IPS-NIHi7 (cell line): ENCODE results near the gene WDR93.
A peak's percentile ranks its signal among the peaks of the same experiment; 100 is the strongest.

Experiments
- DNase-seq: peaks from one replicate; pipeline ENCODE4 v3.0.0; 2012; ENCODE audit warnings: mixed read lengths; ENCODE audit errors: extremely low spot score

WDR93 gene

DNA sequence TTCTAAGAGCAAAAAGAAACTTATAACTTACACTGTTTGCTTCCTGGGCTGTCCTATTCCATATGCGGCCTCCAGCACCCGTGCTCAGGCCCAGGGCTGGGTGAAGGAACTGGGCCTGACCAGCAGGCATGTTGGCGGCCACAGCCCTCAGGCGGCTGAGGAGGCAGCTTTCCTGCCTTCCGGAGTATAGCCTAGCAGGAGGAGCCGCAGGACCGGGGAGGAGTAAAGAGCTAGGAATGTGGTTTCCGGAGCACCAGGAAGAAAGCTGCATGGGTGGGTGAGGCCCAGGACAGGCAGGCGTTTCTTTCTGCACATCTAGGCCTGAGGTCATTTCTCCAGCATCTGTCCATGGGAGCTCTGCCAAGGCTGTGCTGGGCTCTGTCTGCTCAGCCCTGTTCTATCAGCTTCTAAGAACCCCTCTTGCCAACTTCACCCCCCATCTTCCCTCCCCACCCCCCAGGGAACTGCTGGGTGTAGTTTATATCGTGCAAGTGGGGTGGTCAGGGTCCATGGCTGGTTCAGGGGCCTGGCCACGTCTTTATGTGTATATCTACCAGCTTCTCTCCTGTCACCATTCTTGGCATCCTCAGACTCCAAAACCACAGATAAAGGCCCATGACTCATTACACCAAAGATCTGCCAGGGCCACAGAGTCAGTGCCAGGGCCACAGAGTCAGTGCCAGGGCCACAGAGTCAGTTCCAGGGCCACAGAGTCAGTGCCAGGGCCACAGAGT lies 27.6 kb upstream of the WDR93 start:
- DNase-seq: peak; percentile 58

DNA sequence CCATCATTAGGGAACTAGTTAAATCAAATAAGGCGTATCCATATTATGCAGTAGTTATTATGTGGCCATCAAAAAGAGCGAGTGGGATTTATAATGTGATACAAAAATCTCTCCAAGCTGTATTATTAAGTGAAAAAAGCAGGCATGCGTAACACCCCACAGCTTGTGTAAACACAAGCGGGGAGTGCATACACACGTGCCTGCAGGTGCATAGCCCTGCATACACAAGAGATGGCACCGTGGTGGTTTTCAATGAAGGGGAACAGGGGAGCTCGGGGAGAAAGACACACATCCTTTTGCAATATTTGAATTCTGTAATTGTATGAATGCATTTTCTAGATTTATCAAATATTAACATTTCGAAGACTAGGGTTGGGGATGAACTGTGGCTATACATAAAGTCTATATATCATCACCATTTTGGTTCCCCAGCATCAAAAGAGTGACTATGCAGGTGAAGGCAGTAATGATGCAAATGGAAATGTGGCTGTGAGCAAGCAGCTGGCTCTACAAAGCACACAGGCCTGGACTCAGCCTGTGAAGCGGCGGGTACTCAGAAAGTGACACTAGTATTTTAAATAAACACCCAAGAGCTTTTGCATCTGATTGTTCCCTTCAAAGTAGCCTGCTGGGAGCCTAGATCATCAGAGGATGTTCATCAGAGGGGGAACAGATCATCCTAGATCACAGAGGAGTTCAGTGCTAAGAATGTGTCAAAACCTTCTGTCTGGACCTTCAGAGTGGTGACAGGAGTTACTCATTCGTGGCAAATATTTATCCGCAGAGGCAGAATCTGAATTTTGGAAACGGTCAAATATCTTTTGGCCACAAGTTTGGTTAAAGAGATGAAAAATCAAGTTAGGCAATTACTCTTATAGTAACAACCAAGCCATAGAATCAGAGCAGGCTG lies 25.9 kb upstream of the WDR93 start:
- DNase-seq: no peak

DNA sequence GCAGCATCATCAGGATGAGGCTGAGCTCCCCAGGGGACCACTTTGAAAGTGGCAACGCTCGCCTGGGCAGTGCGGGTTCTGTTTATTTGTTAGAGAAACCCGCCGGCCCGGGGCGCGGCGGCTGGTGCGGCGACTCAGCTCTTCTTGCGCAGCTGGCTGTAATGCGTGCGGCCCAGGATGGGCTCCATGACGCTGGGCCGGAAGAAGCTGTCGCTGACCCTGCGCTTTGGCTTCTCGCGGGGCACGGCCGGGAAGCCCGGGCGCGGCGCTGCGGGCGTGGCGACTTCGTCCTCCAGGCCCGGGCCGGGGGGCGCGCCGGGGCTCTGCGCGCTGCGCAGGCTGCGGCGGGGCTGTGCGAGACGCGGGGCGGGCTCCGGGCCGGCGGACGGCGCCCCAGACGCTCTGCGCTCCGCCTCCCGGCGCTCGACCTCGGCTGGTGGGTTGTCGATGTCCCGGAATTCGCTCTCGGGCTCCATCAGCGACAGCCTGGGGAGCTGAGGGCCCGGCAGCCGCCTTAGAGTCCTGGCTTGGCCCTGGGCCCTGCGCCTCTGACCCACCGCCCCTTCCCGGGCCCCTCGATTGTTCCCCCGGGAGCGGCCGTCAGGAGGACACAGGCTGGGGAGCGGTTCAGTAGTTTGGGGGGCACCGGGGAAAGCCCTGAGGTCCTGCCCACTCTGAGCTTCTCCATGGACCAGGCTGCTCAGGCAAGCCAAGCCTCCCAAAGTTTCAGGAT lies 25.0 kb upstream of the WDR93 start:
- peak; percentile 74 for DNase-seq

DNA sequence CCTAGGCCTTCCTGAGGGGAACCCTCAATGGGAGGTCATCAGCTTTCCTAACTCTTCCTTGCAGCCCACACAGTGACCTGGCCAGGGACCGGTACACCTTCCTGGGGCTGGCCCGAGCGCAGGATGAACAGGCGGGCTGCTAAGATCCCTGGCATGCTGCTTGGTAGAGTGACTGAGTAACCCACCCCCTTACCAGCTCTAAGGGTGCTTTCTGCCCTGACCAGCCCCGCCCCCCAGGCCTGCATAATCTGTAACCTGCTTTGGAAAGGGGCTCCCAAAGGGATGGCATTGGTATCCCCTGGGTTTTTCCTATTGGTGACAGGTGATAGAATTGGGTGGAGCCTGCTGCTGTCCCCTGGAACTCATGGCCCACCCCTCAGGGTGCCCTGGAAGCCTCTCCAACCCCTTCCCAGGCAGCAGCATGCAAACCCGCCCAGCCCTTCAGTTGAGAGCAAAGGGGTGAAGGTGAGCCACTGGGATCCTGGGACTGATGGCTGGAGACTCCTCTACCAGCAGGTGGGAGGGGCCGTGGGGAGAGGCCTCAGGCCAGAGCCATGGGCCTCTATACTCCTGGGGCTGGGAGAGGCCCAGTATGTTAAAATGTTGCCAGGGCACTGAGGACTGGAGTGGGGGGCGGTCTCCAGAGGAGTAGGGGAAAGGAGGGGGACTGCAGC lies 24.3 kb upstream of the WDR93 start:
- DNase-seq: no peak

DNA sequence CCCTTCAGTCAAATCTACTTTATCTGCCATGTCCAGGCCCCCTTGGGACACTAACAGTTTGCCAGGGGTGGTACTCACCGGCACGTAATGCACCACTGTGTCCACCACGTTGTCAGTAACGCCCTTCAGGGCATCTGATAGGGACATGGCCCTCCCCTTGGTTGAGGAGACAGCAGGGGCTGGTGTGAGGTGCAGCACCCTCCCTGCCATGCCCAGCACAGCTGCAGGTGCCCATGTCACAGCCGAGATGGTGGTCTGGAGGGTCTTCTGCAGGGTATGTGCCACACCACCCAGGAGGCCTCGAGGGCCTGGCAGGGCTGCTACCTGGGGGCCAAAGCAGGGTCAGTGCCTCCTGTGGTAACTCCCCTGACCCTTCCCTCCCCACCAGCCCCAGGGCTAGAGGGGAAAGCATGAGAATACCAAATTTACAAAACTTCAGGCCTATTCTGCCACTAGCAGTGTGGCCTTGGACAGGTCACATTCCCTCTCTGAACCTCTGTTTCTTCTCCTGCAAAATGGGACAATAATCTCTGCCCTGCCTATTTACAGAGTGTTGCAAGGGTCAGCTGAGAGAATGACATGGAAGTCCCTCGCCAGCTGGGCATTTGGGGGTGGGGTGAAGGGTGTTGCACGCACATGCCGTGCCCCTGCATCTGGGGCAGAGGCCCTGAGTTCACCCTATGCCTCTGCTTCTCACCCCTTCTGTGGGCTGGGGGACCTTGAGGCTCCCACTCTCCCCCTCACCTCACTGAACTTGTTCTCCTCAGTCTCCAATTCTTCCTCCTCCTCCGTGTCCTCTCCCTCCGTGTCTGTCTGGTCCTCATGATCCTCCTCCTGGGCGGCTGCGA lies 23.5 kb upstream of the WDR93 start:
- no peak for DNase-seq

DNA sequence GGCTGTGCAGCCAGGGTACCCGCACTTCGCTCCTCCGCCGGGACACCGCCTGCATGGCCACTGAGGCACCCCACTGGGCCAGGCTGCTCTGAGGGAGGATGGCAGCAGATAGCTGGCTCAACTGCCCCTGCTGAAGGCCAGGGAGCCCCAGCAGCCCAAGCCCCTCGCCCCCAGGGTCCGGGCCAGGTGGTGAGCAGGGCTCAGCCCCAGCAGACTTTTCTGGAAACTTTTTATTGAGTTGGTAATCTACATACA lies 23.0 kb upstream of the WDR93 start:
- no peak for DNase-seq

DNA sequence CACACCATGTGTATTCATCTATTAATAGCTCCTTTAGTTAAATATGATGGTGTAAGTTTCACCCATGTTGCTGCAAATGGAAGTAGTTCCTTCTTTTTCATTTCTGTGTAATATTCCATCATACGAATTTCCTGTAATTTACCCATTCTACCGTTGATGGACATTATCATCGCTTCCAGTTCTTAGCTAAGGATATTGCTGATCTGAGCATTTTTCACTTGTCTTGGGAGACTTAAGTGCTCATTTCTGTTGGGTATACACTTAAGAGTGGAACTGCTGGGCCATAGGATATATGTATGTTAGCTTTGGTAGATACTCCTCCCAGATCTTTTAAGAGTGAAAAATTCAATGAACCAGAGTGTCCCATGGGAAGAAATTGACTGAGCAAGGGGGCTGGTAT lies 22.4 kb upstream of the WDR93 start:
- no peak for DNase-seq

DNA sequence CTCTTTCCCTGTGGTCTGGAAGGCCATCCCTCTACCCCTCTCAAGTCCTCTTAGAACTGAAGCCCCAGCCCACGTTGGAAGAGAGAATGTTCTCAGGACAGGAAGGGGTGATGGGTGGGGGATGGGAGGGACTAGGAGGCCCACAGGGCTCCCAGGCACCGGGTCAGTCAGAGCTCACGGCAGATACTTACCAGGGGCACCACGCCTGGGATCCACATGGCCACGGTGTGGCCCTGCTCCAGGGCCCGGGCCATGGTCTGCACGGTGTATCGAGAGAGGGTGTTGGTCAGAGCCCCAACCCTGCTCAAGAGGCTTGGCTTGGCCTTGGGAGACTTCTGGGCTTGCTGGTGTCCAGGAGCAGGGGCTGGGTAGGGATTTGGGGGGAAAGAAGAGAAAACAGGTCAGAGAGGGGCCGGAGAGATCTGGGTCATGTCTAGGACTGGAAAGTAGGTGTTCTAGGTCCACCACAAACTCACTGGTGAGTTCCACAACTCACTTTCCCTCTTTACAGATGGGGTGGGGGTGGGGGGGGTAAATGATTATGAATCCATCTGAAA lies 21.2 kb upstream of the WDR93 start:
- no peak for DNase-seq

DNA sequence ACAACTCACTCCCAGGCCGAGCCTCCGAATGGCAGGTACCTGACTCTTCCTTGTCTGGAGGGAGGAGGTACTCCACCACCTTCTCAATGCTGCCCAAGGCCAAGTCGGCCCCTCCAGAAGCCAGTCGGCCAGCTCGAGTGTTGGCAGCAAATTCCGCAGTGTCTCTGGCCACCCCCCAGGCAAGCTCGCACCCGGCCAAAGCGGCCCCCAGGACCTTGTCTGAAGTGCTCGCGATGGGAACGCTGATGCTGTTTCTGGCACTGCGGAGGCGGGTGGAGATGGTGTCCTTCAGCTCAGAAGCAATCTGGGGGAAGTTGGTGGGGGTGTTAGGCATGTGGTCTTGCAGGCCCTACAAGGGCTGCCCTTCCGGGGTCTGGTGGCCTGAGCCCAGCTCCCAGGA lies 20.7 kb upstream of the WDR93 start:
- no peak for DNase-seq

DNA sequence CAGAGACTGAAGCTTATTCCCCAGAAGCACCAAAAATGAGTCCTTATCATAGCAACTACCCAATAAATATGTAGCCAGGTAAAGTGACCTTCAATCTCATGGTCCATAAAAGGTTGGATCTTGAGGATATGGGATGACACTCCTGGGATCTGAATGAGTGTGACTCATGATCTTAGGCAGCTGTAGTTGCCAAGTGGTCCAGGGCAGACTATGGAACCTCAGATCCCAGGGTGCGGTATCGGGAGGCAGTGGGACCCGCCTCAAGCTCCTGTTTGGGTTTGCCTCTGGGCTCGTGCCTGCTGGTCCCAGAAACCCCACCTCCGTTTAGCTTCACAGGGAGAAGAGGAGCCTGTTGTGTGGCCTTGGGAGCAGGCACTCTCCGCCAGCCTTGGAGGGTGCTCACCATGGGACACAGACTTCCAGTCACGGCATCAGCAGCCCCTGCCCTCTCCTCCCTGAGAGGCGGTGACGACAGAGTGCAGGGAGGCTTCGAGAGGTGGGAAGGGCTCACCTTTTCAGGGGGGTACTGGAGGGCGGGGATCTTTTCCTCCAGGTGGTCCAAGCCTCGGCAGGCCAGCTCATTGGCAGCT lies 19.5 kb upstream of the WDR93 start:
- DNase-seq: no peak

DNA sequence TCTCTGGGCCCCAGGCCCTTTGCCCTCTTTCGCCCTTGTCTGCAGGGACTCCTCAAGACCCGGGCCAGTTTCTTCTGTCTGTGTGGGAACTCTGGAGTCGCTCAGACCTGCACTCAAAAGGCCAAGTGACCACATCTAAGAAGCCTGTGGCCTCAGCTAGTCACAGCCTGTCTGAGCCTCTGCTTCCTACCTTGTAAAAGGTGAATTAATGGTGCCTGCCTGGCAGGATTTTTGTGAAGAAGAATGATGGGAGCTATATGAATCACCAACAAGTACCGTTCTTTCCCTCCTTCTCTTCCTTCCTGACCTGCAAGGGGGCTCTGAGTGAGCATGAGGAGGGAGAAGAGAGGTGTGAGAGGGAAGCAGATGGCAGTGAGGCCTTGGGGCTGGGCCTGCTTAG lies 18.9 kb upstream of the WDR93 start:
- no peak for DNase-seq

DNA sequence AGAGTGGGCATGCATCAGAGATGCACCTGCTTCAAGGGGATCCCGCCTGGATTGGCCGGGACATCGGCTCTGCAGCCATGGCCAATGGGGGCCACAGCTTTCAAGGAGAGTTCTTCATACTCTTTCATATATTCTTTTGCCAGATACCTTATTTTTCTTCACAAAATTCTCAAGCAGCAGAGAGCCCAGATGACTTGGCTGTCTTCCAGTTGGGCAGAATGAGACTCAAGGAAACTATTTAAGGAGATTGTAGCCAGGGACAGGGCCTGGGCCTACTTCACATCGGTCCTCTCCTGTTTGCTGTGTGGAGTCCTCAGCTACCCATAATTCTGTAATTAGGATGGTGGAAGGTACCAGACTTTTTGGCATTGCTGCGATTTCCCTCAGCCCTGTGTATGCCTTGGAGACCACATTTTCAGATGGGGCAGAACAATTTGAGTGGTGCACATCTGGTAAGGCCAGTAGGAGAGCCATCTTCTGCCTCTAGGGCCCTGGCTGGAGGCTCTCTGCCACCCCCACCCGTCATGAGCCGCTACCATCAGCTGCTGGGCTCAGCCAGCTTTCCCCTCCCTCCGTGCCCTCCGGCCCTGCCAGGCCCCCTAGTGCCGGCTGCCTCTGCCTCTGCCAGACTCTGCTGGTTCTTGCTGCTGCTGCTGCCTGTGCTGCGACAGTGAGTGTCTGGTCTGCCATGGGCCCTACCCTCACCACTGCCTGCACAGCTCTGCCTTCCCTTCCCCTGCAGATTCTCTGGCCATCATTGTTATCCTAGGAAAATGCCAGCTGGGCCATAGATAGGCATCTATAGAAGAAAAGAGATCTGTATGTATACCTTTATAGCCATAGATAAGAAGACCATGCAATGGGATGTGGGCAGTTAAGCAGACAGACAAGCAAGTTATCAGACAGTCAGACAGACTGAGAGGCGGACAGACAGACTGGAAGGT lies 18.1 kb upstream of the WDR93 start:
- no peak for DNase-seq

DNA sequence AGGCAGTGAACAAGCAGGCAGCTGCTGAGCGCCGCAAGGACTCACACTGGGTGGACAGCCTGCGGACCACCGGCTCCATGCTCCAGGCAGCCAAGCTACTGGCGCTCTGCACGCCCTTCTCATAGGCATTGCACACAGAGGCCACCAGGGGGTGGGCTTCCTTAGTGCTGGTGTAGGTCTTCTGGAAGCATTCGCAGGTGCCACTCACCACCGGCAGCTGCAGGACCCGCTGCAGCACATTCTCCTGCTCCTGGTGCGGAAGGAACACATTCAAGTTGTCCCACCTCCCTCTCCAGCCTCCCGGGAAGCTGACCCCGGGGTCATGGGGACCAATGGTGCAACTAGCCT lies 17.5 kb upstream of the WDR93 start:
- DNase-seq: peak; percentile 92

DNA sequence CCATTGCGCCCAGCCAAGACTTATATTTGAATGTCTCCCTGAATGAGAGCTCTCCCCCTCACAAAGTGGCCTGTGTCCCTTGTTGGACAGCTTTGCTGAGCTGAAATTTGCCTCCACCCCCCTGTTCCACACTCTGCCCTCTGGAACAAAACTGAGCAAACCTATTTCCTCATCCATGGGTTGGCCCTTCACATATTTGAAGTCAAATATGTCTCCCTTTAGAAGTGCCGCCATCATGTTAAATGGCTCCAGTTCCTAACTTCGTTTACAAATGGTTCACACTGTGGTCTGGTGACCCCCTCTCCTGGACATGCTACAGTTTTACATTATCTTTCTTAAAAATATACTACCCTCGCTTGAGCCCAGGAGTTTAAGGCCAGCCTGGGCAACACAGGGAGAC lies 16.1 kb upstream of the WDR93 start:
- no peak for DNase-seq

DNA sequence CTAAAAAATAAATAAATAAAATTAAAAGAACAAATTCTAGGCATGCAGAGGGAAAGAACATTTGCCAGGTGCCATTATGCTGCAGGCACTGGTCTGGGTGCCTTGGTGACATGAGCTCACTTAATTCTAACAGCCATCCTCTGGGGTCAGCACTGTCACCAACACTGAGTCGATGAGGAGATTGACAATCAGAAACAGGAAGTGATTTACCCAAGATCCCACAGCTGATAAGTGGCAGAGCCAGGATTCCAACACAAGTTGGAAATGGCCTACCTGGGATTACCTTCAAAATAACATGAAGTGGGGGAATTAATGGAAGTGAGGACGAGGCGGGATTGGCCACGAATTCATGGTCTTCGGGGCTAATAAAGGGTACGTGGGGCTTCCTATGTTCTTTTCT lies 15.0 kb upstream of the WDR93 start:
- no peak for DNase-seq

DNA sequence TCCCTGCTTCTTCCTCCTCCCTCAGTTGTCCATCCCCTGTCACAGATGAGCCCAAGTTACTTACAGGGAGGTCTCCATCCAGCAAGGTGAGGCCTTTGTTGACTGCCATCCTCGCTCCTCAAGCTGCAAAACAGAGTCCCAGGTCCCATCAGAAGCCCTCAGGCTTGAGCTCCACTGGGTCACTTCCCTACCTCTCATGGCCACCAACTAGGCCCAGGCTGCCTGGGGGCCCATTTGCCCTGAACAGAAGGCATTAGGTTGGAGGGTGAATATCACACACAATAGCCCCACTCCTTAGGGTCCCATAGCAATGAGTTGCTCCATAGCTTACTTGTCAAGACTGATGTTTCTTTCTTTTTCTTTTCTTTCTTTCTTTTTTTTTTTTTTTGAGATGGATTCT lies 13.2 kb upstream of the WDR93 start:
- DNase-seq: no peak

DNA sequence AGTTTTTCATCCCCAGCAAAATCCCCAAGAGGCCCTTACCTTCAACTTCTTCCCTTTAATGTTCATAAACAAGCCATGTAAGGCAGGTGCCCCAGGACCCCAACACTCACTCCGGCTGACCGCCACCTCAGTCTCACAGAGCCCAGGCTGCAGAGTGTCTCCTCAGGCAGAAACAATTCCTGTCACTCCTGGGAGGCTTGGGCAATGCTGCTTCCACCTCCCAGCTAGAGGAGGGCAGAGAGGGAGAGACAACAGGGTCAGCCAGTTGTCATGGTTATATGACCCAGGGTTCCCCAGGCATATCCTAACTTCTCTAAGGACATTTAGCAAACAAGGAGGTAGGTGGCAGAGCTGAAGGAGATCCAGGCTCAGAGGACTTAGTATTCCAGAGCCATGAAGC lies 11.4 kb upstream of the WDR93 start, which contains the start of gene PLIN1:
TSS of gene PLIN1 (minus strand) at position 156 of the 400 bp plus-strand sequence. CDS start 1,878 bp downstream, outside the sequence.
- DNase-seq: no peak

DNA sequence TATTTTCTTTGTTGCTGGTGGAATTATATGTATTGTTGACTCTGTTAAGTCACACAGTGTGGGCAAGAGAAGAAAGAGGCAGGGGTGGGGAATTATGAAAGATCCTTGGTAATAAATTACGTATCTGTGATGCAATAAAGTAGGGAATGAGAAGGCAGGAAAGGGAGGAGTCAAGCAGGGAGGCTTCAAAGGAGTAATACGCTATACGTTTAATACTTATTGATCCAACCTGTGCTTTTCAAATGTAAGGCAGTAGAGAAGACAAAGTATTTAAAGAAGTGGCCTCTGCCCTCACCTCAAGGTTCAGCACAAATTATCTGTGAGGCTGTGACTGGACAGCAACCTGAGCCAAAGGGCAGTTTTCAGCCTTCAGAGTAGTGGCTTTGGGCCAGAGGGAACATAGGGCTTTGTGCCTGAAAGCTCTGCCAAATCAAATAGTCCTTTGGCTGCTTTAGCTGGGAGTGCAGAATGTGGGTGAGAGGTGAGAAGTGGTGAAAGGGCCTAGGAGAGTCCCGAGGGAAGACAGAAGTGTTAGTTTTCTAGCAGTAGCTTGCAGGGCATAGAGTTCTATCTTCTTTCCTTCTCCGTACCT lies 10.2 kb upstream of the WDR93 start:
- no peak for DNase-seq

DNA sequence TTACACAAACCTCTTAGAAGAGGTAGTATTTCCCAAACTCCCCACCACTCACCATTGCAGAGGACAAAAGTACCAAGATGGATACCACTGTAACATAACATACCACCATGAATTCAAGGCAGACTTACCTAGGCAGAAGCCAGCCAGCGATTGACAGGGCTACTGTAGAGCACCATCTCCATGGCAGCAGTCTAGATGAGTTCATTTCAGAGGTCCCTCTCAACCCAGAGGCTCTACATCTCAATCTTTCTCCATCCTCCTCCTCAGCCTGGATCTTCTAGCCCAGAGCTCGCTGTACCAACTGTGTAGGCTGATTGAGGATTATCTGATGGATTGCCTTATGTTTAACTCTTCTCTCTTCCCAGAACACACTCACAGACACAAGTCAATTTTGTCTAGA lies 9.5 kb upstream of the WDR93 start:
- no peak for DNase-seq
